Gastroesophageal sphincter (tissue), 3 donors: ENCODE measurements around the gene YKT6.

Experiments used
- CTCF ChIP-seq, 4 experiments: fragments of 200-600 bp in 2 of 4; fragments of 450-650 bp in 2 of 4; sonication (generic) in 1 of 4; IDR thresholded peaks; one replicate each; pipeline ENCODE4 v1.5.1; 2017 to 2019; ENCODE audit warnings: antibody characterized with exemption in 4 of 4, mild to moderate bottlenecking in 2 of 4, moderate library complexity in 2 of 4
- EP300 ChIP-seq: sonication (generic); formaldehyde crosslinking; IDR thresholded peaks from one replicate; pipeline ENCODE4 v1.6.1; 2017; ENCODE audit warnings: antibody characterized with exemption, mild to moderate bottlenecking
- POLR2A ChIP-seq, 2 donors: fragments of 450-650 bp; IDR thresholded peaks; one replicate each; pipeline ENCODE4 v1.6.1; 2017; ENCODE audit warnings: antibody characterized with exemption in 2 of 2, mild to moderate bottlenecking in 2 of 2, moderate library complexity in 1 of 2
- POLR2AphosphoS5 ChIP-seq: sonication (generic); formaldehyde crosslinking; IDR thresholded peaks from one replicate; pipeline ENCODE4 v1.6.1; 2017; ENCODE audit warnings: antibody characterized with exemption

- TF ChIP-seq EP300, result no peak
- no peak for TF ChIP-seq CTCF (IDR thresholded peaks at IDR 0.05)
- no peak for TF ChIP-seq POLR2AphosphoS5
- TF ChIP-seq POLR2A (IDR thresholded peaks at IDR 0.05), result no peak
Measured at GRCh38 chr7:44188480-44189225, 12.1 kb upstream of the YKT6 start.
